Endothelial cell of umbilical vein (primary cell): ENCODE measurements around the gene NFATC2. TPM values are rescaled to one million over a fixed set of nuclear protein-coding genes. Genes with fewer than 3 reads are reported as not detected.

ENCODE experiments used
- BruUV-seq: library from RNA; stranded (reverse); fragments of 400-500 nt; replicated peaks from 2 replicates; lab custom pipeline; 2021; lab: Mats Ljungman, UMichigan
- CTCF ChIA-PET: fragments of 300-600, 350-600 bp; sonication (Branson Sonifier 250); formaldehyde crosslinking; loops from one replicate; lab custom pipeline; 2021; ENCODE audit warnings: antibody characterized with exemption, inconsistent platforms; lab: Charles Lee
- POLR2A ChIA-PET: fragments of 300-600, 350-600 bp; sonication (Branson Sonifier 250); formaldehyde crosslinking; loops from one replicate; lab custom pipeline; 2021; ENCODE audit warnings: antibody characterized with exemption, inconsistent platforms; lab: Charles Lee
- DNase-seq: peaks from one replicate; pipeline ENCODE4 v3.0.0-alpha.2; 2011; ENCODE audit warnings: low read depth, low spot score
- FAIRE-seq: peaks from 2 replicates; lab custom pipeline; 2011; peaks lifted over from hg19 to GRCh38; lab: Jason Lieb, UNC
- H2AFZ ChIP-seq: 2 replicates; pipeline ENCODE4 v1.6.0; 2012; ENCODE audit warnings: low read depth, low read length, control low read depth, inconsistent platforms
- H3K27ac ChIP-seq: 2 replicates; pipeline ENCODE4 v1.5.1; 2011; ENCODE audit warnings: low read depth, mild to moderate bottlenecking, control low read depth, low read length, moderate library complexity; ENCODE audit not compliant: insufficient read depth
- H3K27me3 ChIP-seq, 2 experiments: 2 replicates each; pipeline versions ENCODE4 v1.6.0 to v1.6.1; 2011; ENCODE audit warnings: low read length in 2 of 2, mixed read lengths in 1 of 2; ENCODE audit not compliant: control insufficient read depth in 2 of 2, insufficient read depth in 2 of 2
- H3K36me3 ChIP-seq, 2 experiments: 2 replicates in 1 of 2; 3 replicates in 1 of 2; pipeline ENCODE4 v1.5.1; 2011; ENCODE audit warnings: low read length in 2 of 2, mild to moderate bottlenecking in 1 of 2, moderate library complexity in 1 of 2; ENCODE audit not compliant: control insufficient read depth in 2 of 2, insufficient read depth in 2 of 2; ENCODE audit errors: extremely low read depth in 1 of 2
- H3K4me1 ChIP-seq: 3 replicates; pipeline ENCODE4 v1.5.1; 2011; ENCODE audit warnings: mild to moderate bottlenecking, low read length; ENCODE audit not compliant: control insufficient read depth, insufficient read depth; ENCODE audit errors: extremely low read depth
- H3K4me2 ChIP-seq: 2 replicates; pipeline ENCODE4 v1.6.1; 2011; ENCODE audit warnings: low read length, control low read depth, mixed read lengths; ENCODE audit not compliant: insufficient read depth
- H3K4me3 ChIP-seq, 3 experiments: fragments of 200-600 bp in 1 of 3; sonication (generic), shearing (Covaris generic) in 1 of 3; replicated peaks in 1 of 3; 2 replicates each; pipeline ENCODE4 v1.5.1; 2011 to 2016; ENCODE audit warnings: control low read depth in 3 of 3, low read length in 3 of 3, mild to moderate bottlenecking in 2 of 3, inconsistent platforms in 1 of 3, low read depth in 1 of 3, moderate library complexity in 1 of 3; ENCODE audit not compliant: insufficient read depth in 1 of 3
- H3K79me2 ChIP-seq: 2 replicates; pipeline ENCODE4 v1.6.0; 2012; ENCODE audit warnings: low read length, inconsistent platforms; ENCODE audit not compliant: control insufficient read depth, insufficient read depth
- H3K9ac ChIP-seq: replicated peaks from 2 replicates; pipeline ENCODE3; 2011; ENCODE audit warnings: low read length, control low read depth; ENCODE audit not compliant: insufficient read depth; ENCODE audit errors: extremely low read depth
- H3K9me1 ChIP-seq: replicated peaks from 3 replicates; pipeline ENCODE4 v1.6.0; 2011; ENCODE audit warnings: mild to moderate bottlenecking, low read length; ENCODE audit not compliant: control insufficient read depth, insufficient read depth; ENCODE audit errors: extremely low read depth
- H3K9me3 ChIP-seq: replicated peaks from 2 replicates; pipeline ENCODE4 v1.5.1; 2012; ENCODE audit warnings: low read length, inconsistent platforms; ENCODE audit not compliant: control insufficient read depth, insufficient read depth
- H4K20me1 ChIP-seq: replicated peaks from 2 replicates; pipeline ENCODE3; 2011; ENCODE audit warnings: mild to moderate bottlenecking, low read length; ENCODE audit not compliant: control insufficient read depth, insufficient read depth; ENCODE audit errors: extremely low read depth
- CTCF ChIP-seq, 2 donors: IDR thresholded peaks; 1 replicate in 1 of 2; 2 replicates in 1 of 2; pipeline ENCODE4 v1.5.1; 2011; ENCODE audit warnings: low read length in 2 of 2, mild to moderate bottlenecking in 2 of 2, moderate library complexity in 2 of 2, control low read depth in 1 of 2, inconsistent platforms in 1 of 2, low read depth in 1 of 2; ENCODE audit not compliant: insufficient read depth in 1 of 2; ENCODE audit errors: extremely low read depth in 1 of 2
- EZH2 ChIP-seq: IDR thresholded peaks from 2 replicates; pipeline ENCODE4 v1.6.1; 2012; ENCODE audit warnings: borderline replicate concordance, low read depth, mild to moderate bottlenecking, moderate library complexity, low read length, inconsistent platforms; ENCODE audit not compliant: severe bottlenecking
- FOS ChIP-seq: IDR thresholded peaks from 2 replicates; pipeline ENCODE4 v1.6.1; 2011; ENCODE audit warnings: mild to moderate bottlenecking, low read length, moderate library complexity, borderline replicate concordance; ENCODE audit not compliant: insufficient read depth
- GATA2 ChIP-seq: IDR thresholded peaks from 2 replicates; pipeline ENCODE4 v1.7.0; 2011; ENCODE audit warnings: low read depth, mild to moderate bottlenecking, moderate library complexity, mixed read lengths, low read length; ENCODE audit not compliant: insufficient read length, insufficient read depth
- JUN ChIP-seq: IDR thresholded peaks from 2 replicates; pipeline ENCODE4 v1.6.1; 2011; ENCODE audit warnings: borderline replicate concordance, low read depth; ENCODE audit not compliant: insufficient read length, insufficient read depth
- MAX ChIP-seq: IDR thresholded peaks from 2 replicates; pipeline ENCODE4 v1.6.1; 2011; ENCODE audit not compliant: insufficient read depth, insufficient read length
- MYC ChIP-seq: IDR thresholded peaks from one replicate; pipeline ENCODE4 v1.6.1; 2011; ENCODE audit warnings: mild to moderate bottlenecking, low read depth, low read length
- POLR2A ChIP-seq: IDR thresholded peaks from 2 replicates; pipeline ENCODE4 v1.6.1; 2012; ENCODE audit warnings: low read depth, mild to moderate bottlenecking, control low read depth, low read length
- POLR2AphosphoS5 ChIP-seq: IDR thresholded peaks from 2 replicates; pipeline ENCODE4 v1.6.1; 2012; ENCODE audit warnings: low read depth, mild to moderate bottlenecking, control low read depth, low read length, moderate library complexity; ENCODE audit not compliant: insufficient read depth
- dilution Hi-C: fragments of 300-500 bp; cut with MboI; formaldehyde crosslinking; loops from one replicate; pipeline ENCODE4 v1.15.0; 2019; ENCODE audit warnings: low sequenced_read_pairs; ENCODE audit not compliant: extremely low pct_ligation_motif_present
- intact Hi-C: fragments of 100-400 bp; cut with micrococcal nuclease; formaldehyde crosslinking; loops from one replicate; pipeline ENCODE4 v1.10.0; 2022
- polyA plus RNA-seq, 4 experiments: library from polyadenylated mRNA; depleted of rRNA in 3 of 4; stranded (reverse) in 3 of 4; unstranded in 1 of 4; fragments of >200 nt; gene quantifications; 2 replicates each; pipeline versions ENCODE4 v1.2.1 to v1.2.3, GENCODE V29; 2011 to 2012; ENCODE audit warnings: missing spikeins in 1 of 4
- total RNA-seq: library from RNA; stranded (reverse); gene quantifications from 2 replicates; pipeline ENCODE4 v1.2.3, GENCODE V29; 2021

Gene NFATC2
- total and polyA plus RNA-seq, 2 donors (not counting 3 experiments of a cell fraction or from before 2014, with no cell fraction given): 3.1 to 13.0 TPM

- Histone ChIP-seq H3K79me2 (no peaks in the 10 kb centered on the region), H3K4me2 (no peak overlapping the region), H3K27me3 (no peaks in the 10 kb centered on the region), H3K9me3 (no peaks in the 10 kb centered on the region), H2AFZ (no peak overlapping the region), H3K4me3 (no peak overlapping the region), H3K4me1 (peaks cover 29% of the 10 kb centered on the region), H3K9ac (no peak overlapping the region), H3K9me1 (no peaks in the 10 kb centered on the region), H3K27ac (no peak overlapping the region), H3K36me3 (peaks cover 0 to 2% of the 10 kb centered on the region in 2 experiments), H4K20me1 (no peaks in the 10 kb centered on the region)
- TF ChIP-seq POLR2A (no peak), FOS (no peak), EZH2 (no peak), JUN (no peak), POLR2AphosphoS5 (no peak), GATA2 (no peak), CTCF (IDR thresholded peaks at IDR 0.05; ENCODE audit: extremely low read depth in 1 of 2, insufficient read depth in 1 of 2, low read depth in 1 of 2, low read length in 2 of 2) (no peak), MYC (no peak), MAX (no peak)
- intact Hi-C loops: loop anchor here (1.0 kb wide), 1 partner anchor 32 kb away; no protein-coding TSS in a partner anchor
- dilution Hi-C loops: no loop called here
- CTCF ChIA-PET: interaction anchor here (0.8 to 2.2 kb wide), 4 partner anchors 19 to 107 kb away, joined by 3 to 8 read pairs (median 4); no protein-coding TSS in a partner anchor
- DNase-seq: no peak
- POLR2A ChIA-PET: no interaction called here
- no TSS peak for BruUV-seq
- no peak for FAIRE-seq
These were observed 54.2 kb downstream of the NFATC2 start for GRCh38 chr20:51488331-51488730.
